ENCODE data around the gene SIL1. TPM values are rescaled to one million over a fixed set of nuclear protein-coding genes. Genes with fewer than 3 reads are reported as not detected.
A peak's percentile ranks its signal among the peaks of the same experiment; 100 is the strongest.
"Not testable (repeated sequence)": the region's sequence is repeated elsewhere in the genome, so short reads cannot be mapped to it uniquely, and the experiment has no call there.

SIL1 gene
- total and polyA plus RNA-seq, 2 experiments from 2014 or later: 78.8 to 89.8 TPM

DNA sequence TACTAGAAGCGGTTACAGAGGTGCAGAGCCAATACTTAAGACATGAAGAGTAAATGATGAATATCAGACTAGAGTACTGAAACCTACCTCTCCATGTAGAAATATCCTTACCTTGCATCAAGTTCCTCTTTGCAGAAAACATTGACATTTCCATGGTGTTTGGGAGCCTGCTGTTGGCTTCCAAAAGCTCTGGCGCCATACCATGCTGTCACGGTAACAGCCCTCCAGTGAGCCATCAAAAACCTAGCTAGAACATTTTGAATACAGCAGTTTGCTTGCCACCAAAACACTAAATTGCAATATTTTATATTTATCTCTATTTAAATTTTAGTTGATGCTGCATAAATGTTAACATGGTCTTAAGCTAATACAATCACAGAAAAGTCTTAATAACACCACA lies 179.0 kb downstream of the SIL1 start:
- H3K79me2 ChIP-seq (ENCODE audit: insufficient read depth): no peaks in the 10 kb centered on the region
- H3K9me3 ChIP-seq (ENCODE audit: low read depth): no peaks in the 10 kb centered on the region
- 0 out of 2 replicates have a peak, but pooled peaks cover 6% of the 10 kb centered on the region for H3F3A ChIP-seq (ENCODE audit: insufficient read depth)
- H2AFZ ChIP-seq: no peak overlapping the region
- no peaks in the 10 kb centered on the region for H3K9me2 ChIP-seq (ENCODE audit: insufficient read depth)
- TF ChIP-seq EZH2phosphoT487 (IDR thresholded peaks at IDR 0.05; ENCODE audit: insufficient read depth, low read depth): no peak
- TF ChIP-seq EZH2 (IDR thresholded peaks at IDR 0.05; ENCODE audit: insufficient read depth, poor library complexity, severe bottlenecking): no peak
- in situ Hi-C loops (cut with MboI): no loop called here
- H3K27me3 ChIP-seq (replicated peaks; ENCODE audit: insufficient read depth): no peaks in the 10 kb centered on the region
- H3K9ac ChIP-seq: no peak overlapping the region
- peaks cover 10% of the 10 kb centered on the region for H3K4me1 ChIP-seq (ENCODE audit: insufficient read depth)
- no peak for DNase-seq
- no peaks in the 10 kb centered on the region for H4K20me1 ChIP-seq (ENCODE audit: insufficient read depth)
- no peak overlapping the region for H3K4me2 ChIP-seq (ENCODE audit: unreplicated experiment)
- 94 to 95% methylated on average over 3 of the region's 3 CpGs for whole genome bisulfite sequencing, 2 experiments (ENCODE audit: low coverage in 1 of 2, low lambda C conversion rate in 2 of 2, missing lambda C conversion rate in 2 of 2)
- H3K27ac ChIP-seq: no peak overlapping the region
- H3K4me3 ChIP-seq: no peak overlapping the region
- H3K36me3 ChIP-seq (ENCODE audit: low read depth): no peaks in the 10 kb centered on the region

DNA sequence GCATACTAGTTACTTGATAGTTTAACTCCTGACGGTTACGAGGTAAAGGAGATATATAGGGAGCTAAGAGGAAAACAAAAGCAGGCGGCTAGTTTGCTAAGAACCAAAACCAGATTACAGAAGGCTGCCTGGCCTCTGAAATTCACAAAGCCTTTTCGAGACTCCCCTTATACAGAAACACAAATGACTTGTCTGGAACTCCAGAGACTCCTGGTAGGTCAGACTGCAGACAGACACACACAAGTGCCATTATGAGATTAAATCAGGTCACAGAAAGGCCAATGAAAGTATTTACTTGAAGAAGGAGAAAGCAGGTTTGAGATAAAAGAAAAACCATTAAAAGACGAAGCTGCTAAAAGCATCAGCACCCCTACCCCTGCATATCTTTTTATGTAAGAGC lies 180.5 kb downstream of the SIL1 start:
- TF ChIP-seq EZH2phosphoT487 (IDR thresholded peaks at IDR 0.05; ENCODE audit: insufficient read depth, low read depth) (no peak), EZH2 (IDR thresholded peaks at IDR 0.05; ENCODE audit: insufficient read depth, poor library complexity, severe bottlenecking) (no peak)
- Histone ChIP-seq H4K20me1 (ENCODE audit: insufficient read depth) (no peaks in the 10 kb centered on the region), H3K4me2 (ENCODE audit: unreplicated experiment) (no peak overlapping the region), H3K9me3 (ENCODE audit: low read depth) (no peaks in the 10 kb centered on the region), H3F3A (ENCODE audit: insufficient read depth) (0 out of 2 replicates have a peak, but pooled peaks cover 6% of the 10 kb centered on the region), H3K79me2 (ENCODE audit: insufficient read depth) (no peaks in the 10 kb centered on the region), H3K4me1 (ENCODE audit: insufficient read depth) (peaks cover 12% of the 10 kb centered on the region), H3K9me2 (ENCODE audit: insufficient read depth) (no peaks in the 10 kb centered on the region), H3K4me3 (no peak overlapping the region), H3K27me3 (replicated peaks; ENCODE audit: insufficient read depth) (no peaks in the 10 kb centered on the region), H3K27ac (no peak overlapping the region), H3K36me3 (ENCODE audit: low read depth) (no peaks in the 10 kb centered on the region), H2AFZ (no peak overlapping the region), H3K9ac (no peak overlapping the region)
- in situ Hi-C loops (cut with MboI): no loop called here
- WGBS, 2 experiments (ENCODE audit: low coverage in 1 of 2, low lambda C conversion rate in 2 of 2, missing lambda C conversion rate in 2 of 2): 96 to 97% methylated on average over 5 of the region's 5 CpGs
- no peak for DNase-seq

DNA sequence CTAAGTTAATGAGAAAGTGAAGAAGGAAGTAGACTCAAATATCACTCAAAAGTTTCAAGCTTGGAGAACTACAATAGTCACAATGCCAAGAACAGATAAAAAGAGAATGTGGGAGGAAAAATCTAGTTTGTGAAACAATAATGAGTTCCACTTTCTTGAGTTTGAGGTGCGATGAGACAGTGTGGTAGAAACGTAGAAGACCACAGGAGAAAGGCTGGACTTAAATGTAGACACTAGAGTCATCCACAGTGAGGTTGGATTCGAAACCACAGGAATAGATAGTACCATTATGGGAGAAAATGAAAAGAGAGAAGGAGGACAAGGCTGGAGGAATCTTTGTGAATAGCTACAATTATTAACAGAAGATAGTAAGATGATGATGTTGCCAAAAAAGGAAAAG lies 182.0 kb downstream of the SIL1 start:
- in situ Hi-C loops (cut with MboI): no loop called here
- H3K9ac ChIP-seq: no peak overlapping the region
- no peaks in the 10 kb centered on the region for H3K9me3 ChIP-seq (ENCODE audit: low read depth)
- peaks cover 12% of the 10 kb centered on the region for H3K4me1 ChIP-seq (ENCODE audit: insufficient read depth)
- no peak overlapping the region for H2AFZ ChIP-seq
- H3K79me2 ChIP-seq (ENCODE audit: insufficient read depth): no peaks in the 10 kb centered on the region
- H3K27ac ChIP-seq: no peak overlapping the region
- 0 out of 2 replicates have a peak, but pooled peaks cover 6% of the 10 kb centered on the region for H3F3A ChIP-seq (ENCODE audit: insufficient read depth)
- no peaks in the 10 kb centered on the region for H3K36me3 ChIP-seq (ENCODE audit: low read depth)
- H3K4me2 ChIP-seq (ENCODE audit: unreplicated experiment): no peak overlapping the region
- TF ChIP-seq EZH2phosphoT487 (IDR thresholded peaks at IDR 0.05; ENCODE audit: insufficient read depth, low read depth) (no peak), EZH2 (IDR thresholded peaks at IDR 0.05; ENCODE audit: insufficient read depth, poor library complexity, severe bottlenecking) (no peak)
- DNase-seq: no peak
- no peaks in the 10 kb centered on the region for H4K20me1 ChIP-seq (ENCODE audit: insufficient read depth)
- 96 to 97% methylated on average over 3 of the region's 3 CpGs for WGBS, 2 experiments (ENCODE audit: low coverage in 1 of 2, low lambda C conversion rate in 2 of 2, missing lambda C conversion rate in 2 of 2)
- H3K4me3 ChIP-seq: no peak overlapping the region
- no peaks in the 10 kb centered on the region for H3K9me2 ChIP-seq (ENCODE audit: insufficient read depth)
- H3K27me3 ChIP-seq (replicated peaks; ENCODE audit: insufficient read depth): no peaks in the 10 kb centered on the region

DNA sequence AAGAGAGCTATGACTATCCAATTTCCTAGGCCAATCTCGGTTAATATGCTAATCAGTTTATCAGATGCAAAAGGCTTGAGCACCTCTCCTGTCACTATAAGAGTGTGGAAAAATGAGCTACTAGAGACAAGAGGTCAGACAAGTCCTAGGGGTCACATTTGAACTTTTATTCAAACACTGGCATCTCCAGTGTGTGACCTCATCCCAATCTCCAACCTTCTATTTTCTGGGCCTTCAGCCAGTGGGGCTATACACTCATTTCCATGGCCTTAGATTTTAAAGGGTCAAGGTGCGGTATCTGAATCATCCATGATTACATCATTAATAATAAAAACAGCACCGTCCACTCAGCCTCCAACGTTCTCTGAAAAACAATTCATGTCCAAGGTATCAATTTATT lies 183.4 kb downstream of the SIL1 start:
- Histone ChIP-seq H3K4me1 (ENCODE audit: insufficient read depth) (peaks cover 12% of the 10 kb centered on the region), H3K27ac (no peak overlapping the region), H3K9me2 (ENCODE audit: insufficient read depth) (no peaks in the 10 kb centered on the region), H3F3A (ENCODE audit: insufficient read depth) (0 out of 2 replicates have a peak, but pooled peaks cover 6% of the 10 kb centered on the region), H3K4me3 (no peak overlapping the region), H4K20me1 (ENCODE audit: insufficient read depth) (no peaks in the 10 kb centered on the region), H3K9me3 (ENCODE audit: low read depth) (no peaks in the 10 kb centered on the region), H3K9ac (no peak overlapping the region), H2AFZ (no peak overlapping the region), H3K4me2 (ENCODE audit: unreplicated experiment) (no peak overlapping the region), H3K79me2 (ENCODE audit: insufficient read depth) (no peaks in the 10 kb centered on the region), H3K27me3 (replicated peaks; ENCODE audit: insufficient read depth) (no peaks in the 10 kb centered on the region), H3K36me3 (ENCODE audit: low read depth) (no peaks in the 10 kb centered on the region)
- peak; percentile 93 for DNase-seq
- WGBS, 2 experiments (ENCODE audit: low coverage in 1 of 2, low lambda C conversion rate in 2 of 2, missing lambda C conversion rate in 2 of 2): 22 to 27% methylated on average over 4 of the region's 4 CpGs
- no peak for TF ChIP-seq EZH2phosphoT487 (IDR thresholded peaks at IDR 0.05; ENCODE audit: insufficient read depth, low read depth)
- no peak for TF ChIP-seq EZH2 (IDR thresholded peaks at IDR 0.05; ENCODE audit: insufficient read depth, poor library complexity, severe bottlenecking)
- in situ Hi-C loops (cut with MboI): no loop called here

DNA sequence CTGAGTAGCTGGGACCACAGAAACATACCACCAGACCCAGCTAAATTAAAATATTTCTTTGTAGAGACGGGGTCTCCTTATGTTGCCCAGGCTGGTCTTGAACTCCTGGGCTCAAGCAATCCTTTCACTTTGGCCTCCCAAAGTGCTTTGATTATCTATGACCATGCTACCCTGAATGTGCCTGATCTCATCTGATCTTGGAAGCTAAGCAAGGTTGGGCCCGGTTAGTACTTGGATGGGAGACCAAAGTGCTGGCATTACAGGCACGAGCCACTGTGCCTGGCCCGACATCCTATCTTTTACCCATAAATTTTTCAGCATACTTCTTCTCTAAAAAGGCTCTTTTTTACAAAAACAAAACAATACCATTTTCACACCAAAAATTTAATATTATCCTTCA lies 186.0 kb downstream of the SIL1 start:
- H3F3A ChIP-seq (ENCODE audit: insufficient read depth): 0 out of 2 replicates have a peak, but pooled peaks cover 6% of the 10 kb centered on the region
- H3K4me2 ChIP-seq (ENCODE audit: unreplicated experiment): no peak overlapping the region
- WGBS, 2 experiments (ENCODE audit: low coverage in 1 of 2, low lambda C conversion rate in 2 of 2, missing lambda C conversion rate in 2 of 2): 89 to 94% methylated on average over 4 of the region's 4 CpGs
- H4K20me1 ChIP-seq (ENCODE audit: insufficient read depth): no peaks in the 10 kb centered on the region
- H3K36me3 ChIP-seq (ENCODE audit: low read depth): no peaks in the 10 kb centered on the region
- H3K9ac ChIP-seq: no peak overlapping the region
- H3K79me2 ChIP-seq (ENCODE audit: insufficient read depth): no peaks in the 10 kb centered on the region
- H3K9me2 ChIP-seq (ENCODE audit: insufficient read depth): no peaks in the 10 kb centered on the region
- no peak overlapping the region for H3K27ac ChIP-seq
- H3K9me3 ChIP-seq (ENCODE audit: low read depth): no peaks in the 10 kb centered on the region
- peaks cover 12% of the 10 kb centered on the region for H3K4me1 ChIP-seq (ENCODE audit: insufficient read depth)
- DNase-seq: no peak
- no peaks in the 10 kb centered on the region for H3K27me3 ChIP-seq (replicated peaks; ENCODE audit: insufficient read depth)
- TF ChIP-seq EZH2 (IDR thresholded peaks at IDR 0.05; ENCODE audit: insufficient read depth, poor library complexity, severe bottlenecking): no peak
- TF ChIP-seq EZH2phosphoT487 (IDR thresholded peaks at IDR 0.05; ENCODE audit: insufficient read depth, low read depth): no peak
- in situ Hi-C loops (cut with MboI): no loop called here
- no peak overlapping the region for H2AFZ ChIP-seq
- no peak overlapping the region for H3K4me3 ChIP-seq

DNA sequence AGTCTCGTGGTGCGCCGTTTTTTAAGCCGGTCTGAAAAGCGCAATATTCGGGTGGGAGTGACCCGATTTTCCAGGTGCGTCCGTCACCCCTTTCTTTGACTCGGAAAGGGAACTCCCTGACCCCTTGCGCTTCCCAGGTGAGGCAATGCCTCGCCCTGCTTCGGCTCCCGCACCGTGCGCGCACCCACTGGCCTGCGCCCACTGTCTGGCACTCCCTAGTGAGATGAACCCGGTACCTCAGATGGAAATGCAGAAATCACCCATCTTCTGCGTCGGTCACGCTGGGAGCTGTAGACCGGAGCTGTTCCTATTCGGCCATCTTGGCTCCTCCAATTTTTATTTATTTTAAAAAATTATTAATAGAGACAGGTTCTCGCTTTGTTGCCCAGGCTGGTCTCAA lies 187.0 kb downstream of the SIL1 start:
- H3K27ac ChIP-seq; H4K20me1 ChIP-seq (ENCODE audit: insufficient read depth); H3K27me3 ChIP-seq (replicated peaks; ENCODE audit: insufficient read depth); H2AFZ ChIP-seq; DNase-seq; H3K4me3 ChIP-seq; H3K79me2 ChIP-seq (ENCODE audit: insufficient read depth); H3F3A ChIP-seq (ENCODE audit: insufficient read depth); H3K9me3 ChIP-seq (ENCODE audit: low read depth); H3K36me3 ChIP-seq (ENCODE audit: low read depth); H3K9ac ChIP-seq; in situ Hi-C loops (cut with MboI); H3K4me2 ChIP-seq (ENCODE audit: unreplicated experiment); H3K9me2 ChIP-seq (ENCODE audit: insufficient read depth): not testable (repeated sequence)
- H3K4me1 ChIP-seq (ENCODE audit: insufficient read depth): peaks cover 12% of the 10 kb centered on the region
- WGBS, 2 experiments (ENCODE audit: low coverage in 1 of 2, low lambda C conversion rate in 2 of 2, missing lambda C conversion rate in 2 of 2): 83 to 87% methylated on average over 16 to 20 of the region's 25 CpGs
